AG04450 (cell line): ENCODE results near the gene HOXA11. TPM values are rescaled to one million over a fixed set of nuclear protein-coding genes. Genes with fewer than 3 reads are reported as not detected.

Experiments used
- CTCF ChIA-PET: fragments of 300-600, 350-600 bp; formaldehyde crosslinking; extraction: SDS; loops from one replicate; lab custom pipeline; 2022; ENCODE audit warnings: antibody characterized with exemption, inconsistent platforms; lab: Charles Lee
- POLR2A ChIA-PET: fragments of 350-600 bp; formaldehyde crosslinking; extraction: SDS; loops from one replicate; lab custom pipeline; 2021; ENCODE audit warnings: antibody characterized with exemption, inconsistent platforms; lab: Yijun Ruan, JAX
- DNase-seq: peaks from one replicate; pipeline ENCODE4 v3.0.0-alpha.2; 2011; ENCODE audit warnings: low read depth, low spot score
- H3K27ac ChIP-seq: one replicate; pipeline ENCODE4 v1.5.1; 2012; ENCODE audit warnings: low read depth, low read length, control low read depth
- H3K27me3 ChIP-seq: one replicate; pipeline ENCODE4 v1.6.0; 2012; ENCODE audit warnings: low read length; ENCODE audit not compliant: control insufficient read depth, insufficient read depth
- H3K4me3 ChIP-seq: 2 replicates; pipeline ENCODE4 v1.5.1; 2011; ENCODE audit warnings: mild to moderate bottlenecking, low read depth, low read length, control low read depth
- H3K9me3 ChIP-seq: 2 replicates; pipeline ENCODE4 v1.5.1; 2012; ENCODE audit warnings: low read length; ENCODE audit not compliant: control insufficient read depth, insufficient read depth
- CTCF ChIP-seq: IDR thresholded peaks from 2 replicates; pipeline ENCODE4 v1.5.1; 2011; ENCODE audit warnings: low read depth, low read length, control low read depth, inconsistent platforms
- polyA plus RNA-seq: library from polyadenylated mRNA; depleted of rRNA; stranded (reverse); fragments of >200 nt; gene quantifications from 2 replicates; pipeline ENCODE4 v1.2.3, GENCODE V29; 2011

HOXA11 gene
- polyA plus RNA-seq, 1 experiment: 0.04 TPM

- no peak for TF ChIP-seq CTCF
- H3K9me3 ChIP-seq: peaks cover 9% of the 10 kb centered on the region; the same call in 1 of the 2 replicates
- H3K27me3 ChIP-seq: peaks cover 87% of the 10 kb centered on the region
- ChIA-PET CTCF (interaction anchor here (0.6 kb wide), 1 partner anchor 34 kb away, joined by 3 read pairs; no protein-coding TSS in a partner anchor), POLR2A (no interaction called here)
- DNase-seq: no peak
- H3K4me3 ChIP-seq: no peak overlapping the region
- no peak overlapping the region for H3K27ac ChIP-seq
Observed at GRCh38 chr7:27214239-27214950, 29.4 kb upstream of the HOXA11 start.

GRCh38 chr7:27213433-27214238 lies 28.6 kb upstream of the HOXA11 start:
- POLR2A ChIA-PET: no interaction called here

GRCh38 chr7:27212497-27213432 lies 27.7 kb upstream of the HOXA11 start:
- ChIA-PET POLR2A (no interaction called here), CTCF (interaction anchor here (1.8 kb wide), 1 partner anchor 884 kb away, joined by 6 read pairs; no protein-coding TSS in a partner anchor)
- Histone ChIP-seq H3K27me3 (peaks cover 94% of the 10 kb centered on the region), H3K27ac (no peak overlapping the region), H3K4me3 (no peak overlapping the region), H3K9me3 (peaks cover 9% of the 10 kb centered on the region; the same call in 1 of the 2 replicates)
- TF ChIP-seq CTCF: no peak
- DNase-seq: no peak

More at GRCh38 chr7:27213433-27214238, 28.6 kb upstream of the HOXA11 start:
- peaks cover 9% of the 10 kb centered on the region; the same call in 1 of the 2 replicates for H3K9me3 ChIP-seq
- TF ChIP-seq CTCF: no peak
- no peak overlapping the region for H3K4me3 ChIP-seq
- H3K27ac ChIP-seq: no peak overlapping the region
- no peak for DNase-seq
- peaks cover 89% of the 10 kb centered on the region for H3K27me3 ChIP-seq
- CTCF ChIA-PET: interaction anchor here (0.6 kb wide), 1 partner anchor 34 kb away, joined by 3 read pairs; no protein-coding TSS in a partner anchor

- Histone ChIP-seq H3K4me3 (no peak overlapping the region), H3K27ac (no peak overlapping the region), H3K9me3 (peaks cover 9% of the 10 kb centered on the region; the same call in 1 of the 2 replicates), H3K27me3 (peaks cover 95% of the 10 kb centered on the region)
- DNase-seq: no peak
- ChIA-PET POLR2A (no interaction called here), CTCF (interaction anchor here (1.7 to 2.7 kb wide), 5 partner anchors 11 to 885 kb away, joined by 6 to 32 read pairs (median 16); no protein-coding TSS in a partner anchor)
- TF ChIP-seq CTCF: no peak
Observed at GRCh38 chr7:27211764-27212204, 26.8 kb upstream of the HOXA11 start.
